Activated CD8-positive, alpha-beta memory T cell treated with anti-CD3 and anti-CD28 coated beads for 1 hour (primary cell): ENCODE data around the gene FN1.
"Not testable (repeated sequence)": the region's sequence is repeated elsewhere in the genome, so short reads cannot be mapped to it uniquely, and the experiment has no call there.

Experiments used
- DNase-seq, 2 donors: peaks; one replicate each; pipeline ENCODE4 v3.0.0-alpha.2; 2020; ENCODE audit warnings: low read depth in 1 of 2; ENCODE audit errors: extremely low read depth in 1 of 2

The FN1 gene

GRCh38 chr2:215409331-215410127, 26.3 kb downstream of the FN1 start:
- DNase-seq, result no peak

- not testable (repeated sequence) for DNase-seq
Measured at GRCh38 chr2:215408441-215408840, 27.4 kb downstream of the FN1 start.

GRCh38 chr2:215407590-215408264, 28.1 kb downstream of the FN1 start:
- no peak for DNase-seq

- DNase-seq, result no peak
Measured at GRCh38 chr2:215407061-215407460, 28.8 kb downstream of the FN1 start.

GRCh38 chr2:215405722-215406581, 29.9 kb downstream of the FN1 start:
- no peak for DNase-seq

GRCh38 chr2:215404348-215405012, 31.4 kb downstream of the FN1 start:
- DNase-seq, result no peak

GRCh38 chr2:215403441-215404347, 32.2 kb downstream of the FN1 start:
- DNase-seq, result no peak

GRCh38 chr2:215401896-215402379, 33.9 kb downstream of the FN1 start:
- no peak for DNase-seq

- no peak for DNase-seq
Measured at GRCh38 chr2:215399067-215399716, 36.7 kb downstream of the FN1 start.

GRCh38 chr2:215397632-215398341, 38.1 kb downstream of the FN1 start:
- no peak for DNase-seq

GRCh38 chr2:215396595-215397313, 39.1 kb downstream of the FN1 start:
- no peak for DNase-seq

GRCh38 chr2:215395687-215396460, 40.0 kb downstream of the FN1 start:
- DNase-seq, result no peak

- DNase-seq, result no peak
Measured at GRCh38 chr2:215394102-215394805, 41.6 kb downstream of the FN1 start.

GRCh38 chr2:215392687-215393270, 43.1 kb downstream of the FN1 start:
- no peak for DNase-seq

- no peak for DNase-seq
Measured at GRCh38 chr2:215392164-215392563, 43.7 kb downstream of the FN1 start.

- DNase-seq, result no peak
Measured at GRCh38 chr2:215391531-215391930, 44.3 kb downstream of the FN1 start.
